WTC11 (cell line): ENCODE results near the gene SCGB1A1. TPM values are rescaled to one million over a fixed set of nuclear protein-coding genes. Genes with fewer than 3 reads are reported as not detected.

Experiments used
- ATAC-seq: fragments of 200-7000 bp; cut with Tn5 transposase; 2 replicates; pipeline ENCODE4 v1.10.0; 2021; ENCODE audit warnings: mild to moderate bottlenecking, moderate library complexity
- CTCF ChIA-PET: fragments of 300-600 bp; sonication (Branson Sonifier 250); formaldehyde crosslinking; loops from one replicate; lab custom pipeline; 2021; ENCODE audit warnings: antibody characterized with exemption; lab: Charles Lee
- POLR2A ChIA-PET: fragments of 350-600 bp; sonication (Branson Sonifier 250); formaldehyde crosslinking; loops from one replicate; lab custom pipeline; 2021; ENCODE audit warnings: antibody characterized with exemption; lab: Charles Lee
- DNase-seq: peaks from one replicate; pipeline ENCODE4 v3.0.0; 2021; ENCODE audit warnings: low spot score
- H3K27ac Mint-ChIP-seq: 2 replicates; pipeline ENCODE4 v1.8.0; 2021; ENCODE audit warnings: mixed read lengths
- H3K27me3 Mint-ChIP-seq: 2 replicates; pipeline ENCODE4 v1.8.0; 2021; ENCODE audit warnings: low read depth, mild to moderate bottlenecking, moderate library complexity, mixed read lengths
- H3K36me3 Mint-ChIP-seq: 2 replicates; pipeline ENCODE4 v1.8.0; 2021; ENCODE audit warnings: mixed read lengths
- H3K4me1 Mint-ChIP-seq: 2 replicates; pipeline ENCODE4 v1.8.0; 2022; ENCODE audit warnings: mixed read lengths
- H3K4me3 Mint-ChIP-seq: 2 replicates; pipeline ENCODE4 v1.8.0; 2021; ENCODE audit warnings: mild to moderate bottlenecking, moderate library complexity, mixed read lengths
- H3K9me3 Mint-ChIP-seq: 2 replicates; pipeline ENCODE4 v1.8.0; 2021; ENCODE audit warnings: mixed read lengths
- FOXJ3 ChIP-seq: sonication (generic); formaldehyde crosslinking; IDR thresholded peaks from 2 replicates; pipeline ENCODE4 v1.9.0; 2021; ENCODE audit warnings: missing genetic modification reagents, mild to moderate bottlenecking, borderline replicate concordance
- GRHL2 ChIP-seq: fragments of 250-450 bp; sonication (Bioruptor Pico); IDR thresholded peaks from 2 replicates; pipeline ENCODE4 v1.8.0; 2022; ENCODE audit warnings: mild to moderate bottlenecking, moderate library complexity; ENCODE audit not compliant: insufficient replicate concordance, severe bottlenecking
- HMGA2 ChIP-seq: fragments of 250-450 bp; sonication (Bioruptor Pico); IDR thresholded peaks from 2 replicates; pipeline ENCODE4 v1.4.0; 2021; ENCODE audit warnings: mild to moderate bottlenecking, moderate library complexity
- KAT7 ChIP-seq: sonication (generic); formaldehyde crosslinking; IDR thresholded peaks from 2 replicates; pipeline ENCODE4 v1.8.1; 2023; ENCODE audit warnings: missing genetic modification reagents, mild to moderate bottlenecking, borderline replicate concordance
- MXD4 ChIP-seq: fragments of 250-450 bp; sonication (Bioruptor Pico); IDR thresholded peaks from 2 replicates; pipeline ENCODE4 v1.8.0; 2021; ENCODE audit warnings: mild to moderate bottlenecking, moderate library complexity, borderline replicate concordance
- NFYB ChIP-seq: sonication (generic); formaldehyde crosslinking; conservative IDR thresholded peaks from 2 replicates; pipeline ENCODE4 v1.8.0; 2022; ENCODE audit warnings: low read depth, missing genetic modification reagents
- NR3C1 ChIP-seq: sonication (generic); formaldehyde crosslinking; conservative IDR thresholded peaks from 2 replicates; pipeline ENCODE4 v1.8.1; 2023; ENCODE audit warnings: low read depth, mild to moderate bottlenecking, missing genetic modification reagents
- PREB ChIP-seq: sonication (generic); formaldehyde crosslinking; IDR thresholded peaks from 2 replicates; pipeline ENCODE4 v1.8.1; 2022; ENCODE audit warnings: mild to moderate bottlenecking, missing genetic modification reagents, moderate library complexity, borderline replicate concordance
- RELA ChIP-seq: sonication (generic); formaldehyde crosslinking; IDR thresholded peaks from 2 replicates; pipeline ENCODE4 v1.8.1; 2022; ENCODE audit warnings: missing genetic modification reagents, mild to moderate bottlenecking, borderline replicate concordance
- SMAD3 ChIP-seq: sonication (generic); formaldehyde crosslinking; IDR thresholded peaks from 2 replicates; pipeline ENCODE4 v1.8.0; 2022; ENCODE audit warnings: missing genetic modification reagents, mild to moderate bottlenecking, borderline replicate concordance
- SOX15 ChIP-seq: fragments of 250-450 bp; sonication (Bioruptor Pico); IDR thresholded peaks from 2 replicates; pipeline ENCODE4 v1.9.0; 2021; ENCODE audit warnings: mild to moderate bottlenecking
- SP1 ChIP-seq: sonication (generic); formaldehyde crosslinking; conservative IDR thresholded peaks from 2 replicates; pipeline ENCODE4 v1.8.1; 2022; ENCODE audit warnings: missing genetic modification reagents
- TEAD4 ChIP-seq: sonication (generic); formaldehyde crosslinking; IDR thresholded peaks from 2 replicates; pipeline ENCODE4 v1.8.0; 2022; ENCODE audit warnings: mild to moderate bottlenecking, missing genetic modification reagents
- TP53 ChIP-seq: sonication (generic); formaldehyde crosslinking; IDR thresholded peaks from 2 replicates; pipeline ENCODE4 v1.8.1; 2023; ENCODE audit warnings: mild to moderate bottlenecking, missing genetic modification reagents
- ZBTB43 ChIP-seq: sonication (generic); formaldehyde crosslinking; IDR thresholded peaks from 2 replicates; pipeline ENCODE4 v1.8.1; 2023; ENCODE audit warnings: mild to moderate bottlenecking, missing genetic modification reagents
- ZNF138 ChIP-seq: sonication (generic); formaldehyde crosslinking; conservative IDR thresholded peaks from 2 replicates; pipeline ENCODE4 v1.8.1; 2022; ENCODE audit warnings: mild to moderate bottlenecking, moderate library complexity, missing genetic modification reagents
- ZNF281 ChIP-seq: sonication (generic); formaldehyde crosslinking; IDR thresholded peaks from 2 replicates; pipeline ENCODE4 v1.8.0; 2023; ENCODE audit warnings: mild to moderate bottlenecking, missing genetic modification reagents
- ZNF396 ChIP-seq: fragments of 250-450 bp; sonication (Bioruptor Pico); IDR thresholded peaks from 2 replicates; pipeline ENCODE4 v1.8.0; 2021; ENCODE audit warnings: mild to moderate bottlenecking, moderate library complexity, borderline replicate concordance
- total RNA-seq: library from RNA; stranded (reverse); gene quantifications from 3 replicates; pipeline ENCODE4 v1.2.3, GENCODE V29; 2021
- TF ChIP-seq, protein P1 (sequence below): fragments of 250-450 bp; sonication (Bioruptor Pico); IDR thresholded peaks from 2 replicates; pipeline ENCODE4 v1.9.0; 2021; ENCODE audit warnings: moderate library complexity, mild to moderate bottlenecking, inconsistent platforms, borderline replicate concordance
- TF ChIP-seq, protein P2 (sequence below): sonication (generic); formaldehyde crosslinking; IDR thresholded peaks from 2 replicates; pipeline ENCODE4 v1.8.0; 2022; ENCODE audit warnings: mild to moderate bottlenecking, missing genetic modification reagents
- TF ChIP-seq, protein P3 (sequence below): sonication (generic); formaldehyde crosslinking; conservative IDR thresholded peaks from 2 replicates; pipeline ENCODE4 v1.8.1; 2022; ENCODE audit warnings: mild to moderate bottlenecking, missing genetic modification reagents
- TF ChIP-seq, protein P4 (sequence below): fragments of 250-450 bp; sonication (Bioruptor Pico); IDR thresholded peaks from 2 replicates; pipeline ENCODE4 v1.9.0; 2021; ENCODE audit warnings: mild to moderate bottlenecking
- TF ChIP-seq, protein P5 (sequence below): sonication (generic); formaldehyde crosslinking; IDR thresholded peaks from 2 replicates; pipeline ENCODE4 v1.8.0; 2022; ENCODE audit warnings: mild to moderate bottlenecking, missing genetic modification reagents
- TF ChIP-seq, protein P6 (sequence below): sonication (generic); formaldehyde crosslinking; IDR thresholded peaks from 2 replicates; pipeline ENCODE4 v1.8.1; 2023; ENCODE audit warnings: mild to moderate bottlenecking, missing genetic modification reagents

Gene SCGB1A1
- total RNA-seq, 1 experiment from 2014 or later: 1.2 TPM

DNA sequence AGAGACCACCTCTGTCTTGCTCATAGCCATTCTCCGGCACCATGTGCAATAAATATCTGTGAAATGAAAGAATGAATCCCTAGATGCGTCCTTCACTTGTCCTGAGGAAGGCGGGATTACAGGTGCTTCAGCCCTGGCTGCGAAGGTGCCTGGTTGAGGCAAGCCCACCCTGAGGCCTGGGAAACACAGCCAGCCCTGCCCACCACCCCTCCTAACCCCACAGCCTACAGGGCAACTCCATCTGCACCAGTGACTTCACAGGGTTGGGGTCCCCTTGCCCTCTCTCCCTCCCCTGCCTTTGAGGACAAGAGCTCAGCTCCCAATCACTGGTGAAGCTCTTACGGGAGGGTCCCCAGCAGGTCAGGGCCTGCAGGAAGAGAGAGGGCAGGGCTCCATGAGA lies 17.5 kb upstream of the SCGB1A1 start:
- DNase-seq: no peak
- Mint-ChIP-seq H3K4me3 (no peak overlapping the region), H3K4me1 (peaks cover 19% of the 10 kb centered on the region), H3K9me3 (no peaks in the 10 kb centered on the region), H3K27ac (no peak overlapping the region), H3K27me3 (peaks cover 3% of the 10 kb centered on the region; the same call in 1 of the 2 replicates), H3K36me3 (no peaks in the 10 kb centered on the region)
- CTCF ChIA-PET: interaction anchor here (0.9 to 6.4 kb wide), 5 partner anchors 9 to 159 kb away, joined by 3 to 49 read pairs (median 6); no protein-coding TSS in a partner anchor
- POLR2A ChIA-PET: no interaction called here
- TF ChIP-seq NR3C1: no peak
- TF ChIP-seq MXD4 (CRISPR knock-in tag): no peak
- TF ChIP-seq, protein P1, sequence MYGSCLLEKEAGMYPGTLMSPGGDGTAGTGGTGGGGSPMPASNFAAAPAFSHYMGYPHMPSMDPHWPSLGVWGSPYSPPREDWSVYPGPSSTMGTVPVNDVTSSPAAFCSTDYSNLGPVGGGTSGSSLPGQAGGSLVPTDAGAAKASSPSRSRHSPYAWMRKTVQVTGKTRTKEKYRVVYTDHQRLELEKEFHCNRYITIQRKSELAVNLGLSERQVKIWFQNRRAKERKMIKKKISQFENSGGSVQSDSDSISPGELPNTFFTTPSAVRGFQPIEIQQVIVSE (CRISPR knock-in tag): no peak
- TF ChIP-seq, protein P2, sequence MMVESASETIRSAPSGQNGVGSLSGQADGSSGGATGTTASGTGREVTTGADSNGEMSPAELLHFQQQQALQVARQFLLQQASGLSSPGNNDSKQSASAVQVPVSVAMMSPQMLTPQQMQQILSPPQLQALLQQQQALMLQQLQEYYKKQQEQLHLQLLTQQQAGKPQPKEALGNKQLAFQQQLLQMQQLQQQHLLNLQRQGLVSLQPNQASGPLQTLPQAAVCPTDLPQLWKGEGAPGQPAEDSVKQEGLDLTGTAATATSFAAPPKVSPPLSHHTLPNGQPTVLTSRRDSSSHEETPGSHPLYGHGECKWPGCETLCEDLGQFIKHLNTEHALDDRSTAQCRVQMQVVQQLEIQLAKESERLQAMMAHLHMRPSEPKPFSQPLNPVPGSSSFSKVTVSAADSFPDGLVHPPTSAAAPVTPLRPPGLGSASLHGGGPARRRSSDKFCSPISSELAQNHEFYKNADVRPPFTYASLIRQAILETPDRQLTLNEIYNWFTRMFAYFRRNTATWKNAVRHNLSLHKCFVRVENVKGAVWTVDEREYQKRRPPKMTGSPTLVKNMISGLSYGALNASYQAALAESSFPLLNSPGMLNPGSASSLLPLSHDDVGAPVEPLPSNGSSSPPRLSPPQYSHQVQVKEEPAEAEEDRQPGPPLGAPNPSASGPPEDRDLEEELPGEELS: no peak
- TF ChIP-seq SP1 (CRISPR knock-in tag): no peak
- no peak for TF ChIP-seq ZBTB43 (CRISPR knock-in tag)
- TF ChIP-seq, protein P3, sequence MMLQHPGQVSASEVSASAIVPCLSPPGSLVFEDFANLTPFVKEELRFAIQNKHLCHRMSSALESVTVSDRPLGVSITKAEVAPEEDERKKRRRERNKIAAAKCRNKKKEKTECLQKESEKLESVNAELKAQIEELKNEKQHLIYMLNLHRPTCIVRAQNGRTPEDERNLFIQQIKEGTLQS: no peak
- no peak for TF ChIP-seq ZNF396
- TF ChIP-seq SOX15 (CRISPR knock-in tag): no peak
- no peak for TF ChIP-seq ZNF281
- TF ChIP-seq TP53 (CRISPR knock-in tag): no peak
- TF ChIP-seq RELA (CRISPR knock-in tag): no peak
- no peak for TF ChIP-seq SMAD3
- TF ChIP-seq, protein P4, sequence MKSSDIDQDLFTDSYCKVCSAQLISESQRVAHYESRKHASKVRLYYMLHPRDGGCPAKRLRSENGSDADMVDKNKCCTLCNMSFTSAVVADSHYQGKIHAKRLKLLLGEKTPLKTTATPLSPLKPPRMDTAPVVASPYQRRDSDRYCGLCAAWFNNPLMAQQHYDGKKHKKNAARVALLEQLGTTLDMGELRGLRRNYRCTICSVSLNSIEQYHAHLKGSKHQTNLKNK (CRISPR knock-in tag): no peak
- no peak for TF ChIP-seq GRHL2 (CRISPR knock-in tag)
- TF ChIP-seq ZNF138 (CRISPR knock-in tag): no peak
- ATAC-seq: no peak

- ATAC-seq: no peak
- no peak for DNase-seq
- Mint-ChIP-seq H3K4me1 (peaks cover 17% of the 10 kb centered on the region), H3K9me3 (no peaks in the 10 kb centered on the region), H3K36me3 (no peaks in the 10 kb centered on the region), H3K27me3 (peaks cover 3% of the 10 kb centered on the region; the same call in 1 of the 2 replicates), H3K27ac (no peak overlapping the region), H3K4me3 (no peak overlapping the region)
- ChIA-PET POLR2A (interaction anchor here (0.7 kb wide), 1 partner anchor 43 kb away, joined by 3 read pairs; no protein-coding TSS in a partner anchor), CTCF (interaction anchor here (0.8 to 6.4 kb wide), 6 partner anchors 13 to 159 kb away, joined by 3 to 49 read pairs (median 5); no protein-coding TSS in a partner anchor)
- no peak for TF ChIP-seq TEAD4 (CRISPR knock-in tag)
- no peak for TF ChIP-seq HMGA2 (CRISPR knock-in tag)
- TF ChIP-seq, protein P5, sequence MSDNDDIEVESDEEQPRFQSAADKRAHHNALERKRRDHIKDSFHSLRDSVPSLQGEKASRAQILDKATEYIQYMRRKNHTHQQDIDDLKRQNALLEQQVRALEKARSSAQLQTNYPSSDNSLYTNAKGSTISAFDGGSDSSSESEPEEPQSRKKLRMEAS (CRISPR knock-in tag): no peak
- no peak for TF ChIP-seq FOXJ3 (CRISPR knock-in tag)
- TF ChIP-seq NFYB (CRISPR knock-in tag): no peak
- TF ChIP-seq, protein P6, sequence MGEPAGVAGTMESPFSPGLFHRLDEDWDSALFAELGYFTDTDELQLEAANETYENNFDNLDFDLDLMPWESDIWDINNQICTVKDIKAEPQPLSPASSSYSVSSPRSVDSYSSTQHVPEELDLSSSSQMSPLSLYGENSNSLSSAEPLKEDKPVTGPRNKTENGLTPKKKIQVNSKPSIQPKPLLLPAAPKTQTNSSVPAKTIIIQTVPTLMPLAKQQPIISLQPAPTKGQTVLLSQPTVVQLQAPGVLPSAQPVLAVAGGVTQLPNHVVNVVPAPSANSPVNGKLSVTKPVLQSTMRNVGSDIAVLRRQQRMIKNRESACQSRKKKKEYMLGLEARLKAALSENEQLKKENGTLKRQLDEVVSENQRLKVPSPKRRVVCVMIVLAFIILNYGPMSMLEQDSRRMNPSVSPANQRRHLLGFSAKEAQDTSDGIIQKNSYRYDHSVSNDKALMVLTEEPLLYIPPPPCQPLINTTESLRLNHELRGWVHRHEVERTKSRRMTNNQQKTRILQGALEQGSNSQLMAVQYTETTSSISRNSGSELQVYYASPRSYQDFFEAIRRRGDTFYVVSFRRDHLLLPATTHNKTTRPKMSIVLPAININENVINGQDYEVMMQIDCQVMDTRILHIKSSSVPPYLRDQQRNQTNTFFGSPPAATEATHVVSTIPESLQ: no peak
- TF ChIP-seq KAT7 (CRISPR knock-in tag): no peak
- no peak for TF ChIP-seq SOX15 (CRISPR knock-in tag)
- TF ChIP-seq PREB: no peak
Observed at GRCh38 chr11:62401811-62402210, 17.0 kb upstream of the SCGB1A1 start.
